ENCODE results near the gene APOBEC3F. TPM values are rescaled to one million over a fixed set of nuclear protein-coding genes. Genes with fewer than 3 reads are reported as not detected.

Gene APOBEC3F
- total RNA-seq, 1 donor from 2014 or later = 1.7 TPM

DNA sequence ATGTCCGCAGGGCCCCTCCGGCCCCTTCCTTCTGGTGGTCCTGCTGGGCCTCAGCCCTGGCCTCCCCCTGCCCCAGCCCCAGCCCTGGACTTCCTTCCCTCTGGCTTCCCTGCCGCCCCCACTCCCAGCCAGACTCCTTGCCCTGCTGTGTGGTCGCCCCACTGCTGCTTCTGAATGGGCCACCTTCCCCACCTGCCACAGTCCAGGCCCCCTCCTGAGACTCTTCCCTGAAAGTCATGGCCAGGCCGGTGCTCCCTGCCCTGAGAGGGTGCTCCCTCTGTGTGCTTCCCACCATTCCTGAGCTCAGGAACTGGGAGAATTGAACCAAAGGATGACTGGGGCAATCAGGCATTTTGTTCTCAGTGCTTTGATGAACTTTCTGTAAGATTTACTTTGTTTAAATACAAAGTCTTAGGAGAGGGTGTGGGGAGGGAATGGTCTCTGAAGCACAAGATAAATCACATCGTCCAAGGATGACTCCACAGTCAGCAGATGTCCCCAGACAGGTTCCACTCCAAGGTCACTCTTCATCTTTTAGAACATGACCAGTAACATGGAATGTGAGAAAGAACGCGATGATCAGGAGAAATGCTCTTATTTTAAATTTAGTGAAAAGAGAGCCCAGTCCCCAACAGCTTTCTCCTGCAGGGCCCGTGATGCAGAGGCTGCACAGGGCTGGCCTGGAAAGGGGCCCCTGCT is 19.0 kb upstream of the APOBEC3F start:
- peak overlapping the region; percentile 34 for H3K4me3 ChIP-seq (ENCODE audit: low read depth, low read length)
- no peak for TF ChIP-seq CTCF (conservative IDR thresholded peaks at IDR 0.05; ENCODE audit: low read depth, low read length)
- no peak for DNase-seq (ENCODE audit: low read depth)

- no peak for DNase-seq (ENCODE audit: low read depth)
- H3K4me3 ChIP-seq (ENCODE audit: low read depth, low read length) = no peak overlapping the region
- no peak for TF ChIP-seq CTCF (conservative IDR thresholded peaks at IDR 0.05; ENCODE audit: low read depth, low read length)
These were observed 15.9 kb upstream of the APOBEC3F start for GRCh38 chr22:39024519-39025308.

DNA sequence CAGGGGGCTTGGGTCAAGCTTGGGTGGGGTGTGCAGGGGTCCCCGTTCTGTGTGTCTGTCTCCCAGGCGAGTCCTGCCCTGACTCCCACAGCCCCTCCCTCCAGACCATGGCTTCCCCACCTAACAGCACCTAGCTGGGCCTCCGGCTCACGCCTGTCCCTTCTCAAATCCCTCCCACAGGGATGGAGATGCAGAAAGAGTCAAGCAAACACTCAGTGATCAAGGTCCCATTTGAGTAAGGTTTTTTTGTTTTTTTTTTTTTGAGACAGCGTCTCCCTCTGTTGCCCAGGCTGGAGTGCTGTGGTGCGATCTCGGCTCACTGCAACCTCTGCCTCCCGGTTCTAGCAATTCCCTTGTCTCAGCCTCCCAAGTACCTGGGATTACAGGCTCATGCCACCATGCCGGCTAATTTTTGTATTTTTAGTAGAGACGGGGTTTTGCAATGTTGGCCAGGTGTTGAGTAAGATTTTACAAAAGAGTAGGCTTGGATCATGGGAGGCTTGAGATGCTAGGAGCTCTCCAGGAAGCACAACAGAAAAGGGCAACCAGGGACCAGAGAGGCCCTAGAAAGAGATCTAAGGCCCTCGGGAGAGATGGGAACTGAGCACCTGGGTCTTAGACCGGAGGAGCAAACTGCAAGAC is 14.0 kb upstream of the APOBEC3F start:
- no peak for DNase-seq (ENCODE audit: low read depth)
- H3K4me3 ChIP-seq (ENCODE audit: low read depth, low read length) = no peak overlapping the region
- TF ChIP-seq CTCF (conservative IDR thresholded peaks at IDR 0.05; ENCODE audit: low read depth, low read length) = no peak

DNA sequence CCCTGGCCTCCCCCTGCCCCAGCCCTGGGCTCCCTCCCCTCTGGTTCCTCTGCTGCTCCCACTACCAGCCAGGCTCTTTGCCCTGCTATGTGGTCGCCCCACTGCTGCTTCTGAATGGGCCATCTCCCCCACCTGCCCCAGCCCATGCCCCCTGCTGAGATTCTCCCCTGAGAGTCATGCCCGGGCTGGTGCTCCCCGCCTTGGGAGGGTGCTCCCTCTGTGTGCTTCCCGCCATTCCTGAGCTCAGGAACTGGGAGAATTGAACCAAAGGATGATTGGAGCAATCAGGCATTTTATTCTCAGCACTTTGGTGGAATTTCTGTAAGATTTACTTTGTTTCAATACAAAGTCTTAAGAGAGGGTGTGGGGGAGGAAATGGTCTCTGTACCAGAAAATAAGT is 12.9 kb upstream of the APOBEC3F start:
- no peak for TF ChIP-seq CTCF (conservative IDR thresholded peaks at IDR 0.05; ENCODE audit: low read depth, low read length)

GRCh38 chr22:39028281-39028680 is 12.4 kb upstream of the APOBEC3F start:
- TF ChIP-seq CTCF (conservative IDR thresholded peaks at IDR 0.05; ENCODE audit: low read depth, low read length) = no peak
- no peak overlapping the region for H3K4me3 ChIP-seq (ENCODE audit: low read depth, low read length)
- no peak for DNase-seq (ENCODE audit: low read depth)

More for the DNA sequence above, 12.9 kb upstream of the APOBEC3F start:
- no peak for DNase-seq (ENCODE audit: low read depth)
- H3K4me3 ChIP-seq (ENCODE audit: low read depth, low read length) = no peak overlapping the region

- no peak for DNase-seq (ENCODE audit: low read depth)
- no peak for TF ChIP-seq CTCF (conservative IDR thresholded peaks at IDR 0.05; ENCODE audit: low read depth, low read length)
- H3K4me3 ChIP-seq (ENCODE audit: low read depth, low read length) = no peak overlapping the region
These were observed 11.4 kb upstream of the APOBEC3F start for GRCh38 chr22:39029227-39029626.
